ENCODE measurements around the gene NINL.
"Not testable (repeated sequence)": the region's sequence is repeated elsewhere in the genome, so short reads cannot be mapped to it uniquely, and the experiment has no call there.

NINL gene

DNA sequence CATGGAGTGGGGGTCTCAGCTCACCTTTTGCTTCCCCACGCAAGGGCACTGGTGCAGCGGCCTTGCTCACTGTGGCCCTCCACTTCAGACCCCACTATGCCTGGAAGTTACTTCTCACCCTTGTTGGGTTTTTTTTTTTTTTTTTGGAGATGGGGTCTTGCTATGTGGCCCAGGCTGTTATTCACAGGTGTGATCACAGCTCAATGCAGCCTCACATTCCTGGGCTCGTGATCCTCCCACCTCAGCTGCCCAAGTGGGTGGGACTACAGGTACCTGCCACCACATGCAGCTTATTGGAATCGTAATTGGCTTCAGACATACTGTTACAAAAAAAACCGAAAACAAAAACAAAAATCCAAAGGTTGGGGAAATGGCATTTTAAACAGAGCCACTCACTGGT is 32.4 kb downstream of the NINL start:
- DNase-seq (ENCODE audit: low spot score), result no peak

DNA sequence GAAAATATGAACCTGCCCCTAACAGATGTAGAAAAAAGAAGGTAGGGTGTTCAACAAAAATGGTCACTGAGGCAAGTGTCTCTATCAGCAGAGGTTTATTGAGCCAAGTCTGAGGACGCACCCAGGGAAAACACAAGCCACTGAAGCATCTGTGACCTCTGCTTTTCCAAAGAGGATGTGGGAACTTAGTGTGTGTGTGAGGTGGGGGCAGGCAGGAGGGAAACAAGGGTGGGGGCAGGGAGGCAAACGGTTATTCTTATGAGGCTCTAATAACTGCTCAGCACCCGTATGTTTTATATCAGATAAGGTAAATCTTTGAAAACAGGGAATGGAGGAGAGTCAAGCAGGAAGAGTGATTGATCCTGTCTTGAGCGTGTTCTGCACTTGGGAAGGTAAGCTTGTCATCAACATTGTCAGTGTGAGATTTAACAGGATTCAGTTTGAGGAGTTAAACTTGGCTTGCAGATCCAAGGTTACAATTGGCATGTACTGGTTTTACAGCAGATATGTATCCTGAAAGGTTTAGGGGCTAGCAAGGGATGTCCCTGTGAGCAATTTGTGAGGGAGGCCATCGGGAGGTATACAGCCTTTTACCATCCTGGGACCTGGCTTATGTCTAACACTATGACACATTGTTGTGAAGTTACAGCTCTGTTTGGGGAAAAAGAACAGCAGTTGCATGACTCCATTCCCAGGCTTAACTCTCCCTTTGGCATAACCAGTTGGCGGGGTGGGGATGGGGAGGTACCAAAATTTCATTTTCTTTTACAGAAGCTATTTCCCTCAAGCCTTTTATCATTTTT is 33.7 kb downstream of the NINL start:
- no peak for DNase-seq (ENCODE audit: low spot score)

DNA sequence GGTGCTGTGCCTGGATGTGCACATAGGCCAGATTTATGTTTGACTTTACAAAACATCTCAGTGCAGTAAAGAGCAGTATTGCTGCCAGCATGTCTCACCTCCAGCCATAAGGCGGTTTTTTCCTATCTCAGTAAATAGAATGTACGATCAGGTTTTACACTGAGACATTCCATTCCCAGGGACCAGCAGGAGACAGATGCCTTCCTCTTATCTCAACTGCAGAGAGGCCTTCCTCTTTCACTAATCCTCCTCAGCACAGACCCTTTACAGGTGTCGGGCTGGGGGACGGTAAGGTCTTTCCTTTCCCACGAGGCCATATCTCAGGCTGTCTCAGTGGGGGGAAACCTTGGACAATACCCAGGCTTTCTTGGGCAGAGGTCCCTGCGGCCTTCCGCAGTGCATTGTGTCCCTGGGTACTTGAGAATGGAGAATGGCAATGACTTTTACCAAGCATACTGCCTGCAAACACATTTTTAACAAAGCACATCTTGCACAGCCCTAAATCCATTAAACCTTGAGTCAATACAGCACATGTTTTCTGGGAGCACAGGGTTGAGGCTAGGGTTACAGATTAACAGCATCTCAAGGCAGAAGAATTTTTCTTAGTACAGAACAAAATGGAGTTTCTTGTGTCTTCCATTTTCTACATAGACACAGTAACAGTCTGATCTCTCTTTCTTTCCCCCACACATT is 34.5 kb downstream of the NINL start:
- not testable (repeated sequence) for DNase-seq (ENCODE audit: low spot score)

DNA sequence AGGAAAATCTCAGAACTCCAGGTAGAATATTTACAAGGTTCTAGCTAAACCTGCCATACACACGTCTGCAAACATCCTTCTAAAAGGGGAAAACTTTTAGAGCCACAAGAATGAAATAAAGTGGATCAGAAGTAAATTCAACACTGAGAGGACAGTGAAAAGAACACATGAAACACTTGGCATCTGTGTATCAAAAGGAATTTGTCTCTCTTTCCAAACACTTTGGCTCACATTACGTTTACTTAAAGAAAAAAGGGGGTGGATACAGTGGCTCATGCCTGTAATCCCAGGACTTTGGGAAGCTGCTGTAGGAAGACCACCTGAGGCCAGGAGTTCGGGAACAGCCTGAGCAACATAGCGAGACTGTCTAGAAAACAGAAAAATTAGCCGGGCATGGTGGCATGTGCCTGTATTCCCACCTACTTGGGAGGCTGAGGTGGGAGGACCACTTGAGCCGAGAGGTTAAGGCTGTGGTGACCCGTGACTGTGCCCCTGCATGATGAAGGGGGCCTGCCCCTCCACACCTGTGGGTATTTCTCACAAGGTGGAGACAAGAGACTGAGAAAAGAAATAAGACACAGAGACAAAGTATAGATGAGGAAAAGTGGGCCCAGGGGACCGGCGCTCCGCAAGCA is 35.4 kb downstream of the NINL start:
- DNase-seq (ENCODE audit: low spot score), result no peak

DNA sequence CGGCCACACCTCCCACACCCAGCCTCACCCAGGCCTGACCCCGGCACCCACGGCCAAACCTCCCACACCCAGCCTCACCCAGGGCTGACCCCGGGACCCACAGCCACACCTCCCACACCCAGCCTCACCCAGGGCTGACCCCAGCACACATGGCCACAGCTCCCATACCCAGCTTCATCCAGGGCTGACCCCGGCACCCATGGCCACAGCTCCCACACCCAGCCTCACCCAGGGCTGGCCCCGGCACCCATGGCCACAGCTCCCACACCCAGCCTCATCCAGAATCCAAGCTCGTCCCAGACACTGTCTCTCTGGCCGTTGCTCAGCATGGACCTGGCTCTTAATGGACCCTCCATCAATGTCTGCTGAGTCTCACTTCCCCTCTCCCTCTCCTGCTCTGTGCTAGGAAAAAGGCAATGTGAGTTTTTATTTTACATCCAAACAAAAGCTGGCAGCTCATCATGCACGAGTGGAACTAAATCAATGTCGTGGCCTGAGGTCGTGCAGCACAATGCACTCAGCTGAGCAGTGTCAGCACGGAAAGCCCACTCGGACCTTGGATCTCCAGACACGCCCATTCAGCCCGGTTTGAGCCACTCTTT is 36.1 kb downstream of the NINL start:
- DNase-seq (ENCODE audit: low spot score), result no peak

DNA sequence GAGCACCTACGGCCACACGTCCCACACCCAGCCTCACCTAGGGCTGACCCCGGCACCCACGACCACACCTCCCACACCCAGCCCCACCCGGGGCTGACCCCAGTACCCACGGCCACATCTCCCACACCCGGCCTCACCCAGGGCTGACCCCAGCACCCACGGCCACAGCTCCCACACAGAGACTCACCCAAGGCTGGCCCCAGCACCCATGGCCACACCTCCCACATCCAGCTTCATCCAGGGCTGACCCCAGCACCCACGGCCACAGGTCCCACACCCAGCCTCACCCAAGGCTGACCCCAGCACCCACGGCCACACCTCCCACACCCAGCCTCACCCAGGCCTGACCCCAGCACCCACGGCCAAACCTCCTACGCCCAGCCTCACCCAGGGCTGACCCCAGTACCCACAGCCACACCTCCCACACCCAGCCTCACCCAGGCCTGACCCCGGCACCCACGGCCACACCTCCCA is 36.7 kb downstream of the NINL start:
- no peak for DNase-seq (ENCODE audit: low spot score)

DNA sequence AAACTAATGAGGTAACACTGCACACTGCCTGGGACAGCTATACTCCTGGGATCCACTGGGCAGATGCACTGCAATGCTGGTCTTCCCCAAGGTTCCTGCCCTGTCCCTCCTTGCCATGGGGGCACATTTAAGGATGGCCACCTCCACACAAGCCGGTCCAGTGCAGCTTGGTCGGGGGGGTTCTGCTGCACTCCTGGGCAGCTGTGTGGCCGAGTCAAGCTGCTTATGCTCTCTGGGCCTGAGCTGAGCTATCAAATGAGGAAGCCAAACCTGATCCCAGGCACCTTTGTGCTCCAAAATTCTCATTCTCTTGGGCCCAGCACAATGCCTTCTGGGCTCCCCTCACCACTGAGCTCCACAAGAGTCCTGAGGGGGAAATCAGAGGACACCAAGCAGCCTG is 37.3 kb downstream of the NINL start:
- no peak for DNase-seq (ENCODE audit: low spot score)

DNA sequence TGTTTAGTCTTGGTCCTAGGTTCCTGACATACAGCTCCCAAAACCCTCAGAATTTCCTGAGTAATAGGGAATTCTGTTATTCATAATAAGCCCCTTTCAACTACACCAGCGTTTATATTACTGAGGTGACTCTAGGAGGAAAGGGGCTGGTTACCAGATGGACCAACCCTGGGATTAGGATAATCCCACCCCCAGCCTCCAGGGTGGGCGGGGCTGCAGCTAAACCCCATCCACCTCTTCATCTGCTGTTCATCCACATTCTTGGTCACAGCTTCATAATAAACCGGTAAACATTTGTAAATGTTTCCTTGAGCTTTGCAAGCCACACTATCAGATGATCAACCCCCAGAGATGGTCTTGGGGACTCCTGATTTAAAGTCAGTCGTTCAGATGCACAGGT is 38.3 kb downstream of the NINL start:
- no peak for DNase-seq (ENCODE audit: low spot score)

DNA sequence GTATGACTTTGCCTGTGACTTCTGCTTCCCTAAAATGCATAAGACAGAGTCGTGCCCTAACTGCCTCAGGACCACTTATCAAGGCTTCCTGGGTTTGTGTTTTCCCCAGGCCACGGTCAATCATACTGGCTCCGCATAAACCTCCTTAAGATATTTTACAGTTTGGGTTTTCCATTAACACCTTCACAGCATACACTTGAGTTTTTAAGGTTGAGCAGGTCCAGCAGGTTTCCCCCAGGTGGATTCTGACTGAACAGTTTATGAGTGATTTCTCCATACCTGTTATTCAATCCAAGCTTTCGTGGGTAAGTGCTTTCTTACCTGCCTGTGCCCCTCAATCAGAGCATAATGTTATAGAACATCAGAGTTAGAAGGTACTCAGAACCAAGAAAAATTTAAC is 39.3 kb downstream of the NINL start:
- no peak for DNase-seq (ENCODE audit: low spot score)

DNA sequence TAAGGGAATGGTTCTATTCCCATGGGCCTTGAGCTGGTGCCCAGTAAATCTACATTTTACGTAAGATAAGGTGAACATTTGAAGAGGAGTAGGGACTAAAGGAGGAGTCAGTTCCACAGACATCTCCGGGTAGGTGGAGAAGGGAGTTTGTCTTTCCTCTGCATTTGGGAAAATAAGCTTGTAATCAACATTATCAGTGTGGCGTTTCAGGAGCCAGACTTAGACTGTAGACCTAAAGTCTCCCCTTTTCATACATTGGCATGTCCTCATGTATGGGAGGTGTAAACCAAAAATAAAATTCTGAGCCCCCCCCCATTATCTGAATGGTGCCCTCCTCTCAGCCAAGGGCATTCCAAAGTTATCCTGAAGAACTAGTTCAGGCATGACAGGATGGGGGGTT is 40.2 kb downstream of the NINL start:
- DNase-seq (ENCODE audit: low spot score), result no peak

DNA sequence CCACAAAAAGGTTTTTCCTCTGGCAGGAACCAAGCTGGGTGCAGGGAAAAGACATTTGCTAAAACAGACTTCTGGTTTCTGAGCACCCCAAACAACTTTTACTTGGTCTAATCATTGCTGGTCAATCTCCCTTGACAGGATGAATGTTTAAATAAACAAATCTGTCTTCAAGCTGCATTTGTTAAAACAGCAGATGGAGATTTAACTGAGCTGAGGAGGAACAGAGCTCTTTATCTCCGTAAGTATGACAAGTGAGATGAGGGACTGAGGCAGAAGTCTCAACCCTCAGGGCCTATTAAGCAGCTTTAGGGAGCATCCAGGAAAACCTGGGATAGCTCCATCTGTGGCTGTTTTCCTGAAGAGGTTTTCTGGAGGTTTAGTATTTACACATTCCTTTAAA is 40.6 kb downstream of the NINL start:
- DNase-seq (ENCODE audit: low spot score), result no peak

DNA sequence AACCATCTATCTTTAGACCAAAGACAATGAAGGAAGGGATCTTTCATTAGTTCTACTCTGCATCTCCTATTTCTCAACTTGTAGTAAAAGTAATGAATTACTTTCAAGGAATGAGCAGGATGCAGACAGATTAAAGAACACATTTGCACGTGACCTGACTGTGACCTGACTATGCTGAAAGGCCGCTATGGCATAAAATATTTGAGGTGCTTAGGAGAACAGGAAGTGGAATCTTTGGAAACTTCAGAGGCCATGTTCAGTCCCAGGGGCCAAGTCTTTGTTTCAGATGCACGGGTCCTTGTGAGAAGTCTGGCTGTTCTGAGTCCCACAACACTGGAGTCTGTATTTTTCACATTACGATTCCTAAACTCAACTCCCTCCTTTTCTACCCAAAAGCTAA is 41.0 kb downstream of the NINL start:
- DNase-seq (ENCODE audit: low spot score), result no peak

DNA sequence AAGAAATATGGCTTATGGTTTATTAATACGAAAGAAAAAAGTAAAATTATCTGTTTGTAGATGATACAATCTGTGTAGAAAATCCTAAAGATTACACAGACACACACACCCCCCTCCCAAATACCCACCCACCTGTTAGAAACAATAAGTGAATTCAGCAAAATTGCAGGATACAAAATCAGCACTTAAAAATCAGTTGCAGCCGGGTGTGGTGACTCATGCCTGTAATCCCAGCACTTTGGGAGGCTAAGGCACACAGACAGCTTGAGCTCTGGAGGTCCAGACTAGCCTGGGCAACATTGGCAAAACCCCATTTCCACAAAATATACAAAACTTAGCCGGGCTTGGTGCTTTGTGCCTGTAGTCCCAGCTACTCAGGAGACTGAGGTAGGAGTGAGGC is 42.3 kb downstream of the NINL start:
- no peak for DNase-seq (ENCODE audit: low spot score)

DNA sequence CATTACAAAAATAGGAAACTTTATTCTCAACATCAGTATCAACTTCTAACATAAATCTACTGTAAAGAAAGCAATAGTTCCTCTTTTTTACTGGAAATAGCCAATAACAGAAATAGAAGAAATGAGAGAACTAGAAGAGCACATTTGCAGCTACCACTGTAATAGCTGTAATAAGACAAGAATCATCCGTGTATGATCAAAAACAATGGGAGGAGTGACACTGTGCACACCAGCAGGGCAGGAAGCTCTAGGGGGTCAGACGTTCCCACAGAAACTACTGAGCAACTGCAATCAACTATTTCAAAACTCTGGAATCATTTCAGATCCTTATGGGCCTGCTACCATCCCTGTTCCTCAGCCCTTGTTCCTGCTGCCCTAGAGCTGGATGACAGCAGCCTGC is 43.7 kb downstream of the NINL start:
- no peak for DNase-seq (ENCODE audit: low spot score)

DNA sequence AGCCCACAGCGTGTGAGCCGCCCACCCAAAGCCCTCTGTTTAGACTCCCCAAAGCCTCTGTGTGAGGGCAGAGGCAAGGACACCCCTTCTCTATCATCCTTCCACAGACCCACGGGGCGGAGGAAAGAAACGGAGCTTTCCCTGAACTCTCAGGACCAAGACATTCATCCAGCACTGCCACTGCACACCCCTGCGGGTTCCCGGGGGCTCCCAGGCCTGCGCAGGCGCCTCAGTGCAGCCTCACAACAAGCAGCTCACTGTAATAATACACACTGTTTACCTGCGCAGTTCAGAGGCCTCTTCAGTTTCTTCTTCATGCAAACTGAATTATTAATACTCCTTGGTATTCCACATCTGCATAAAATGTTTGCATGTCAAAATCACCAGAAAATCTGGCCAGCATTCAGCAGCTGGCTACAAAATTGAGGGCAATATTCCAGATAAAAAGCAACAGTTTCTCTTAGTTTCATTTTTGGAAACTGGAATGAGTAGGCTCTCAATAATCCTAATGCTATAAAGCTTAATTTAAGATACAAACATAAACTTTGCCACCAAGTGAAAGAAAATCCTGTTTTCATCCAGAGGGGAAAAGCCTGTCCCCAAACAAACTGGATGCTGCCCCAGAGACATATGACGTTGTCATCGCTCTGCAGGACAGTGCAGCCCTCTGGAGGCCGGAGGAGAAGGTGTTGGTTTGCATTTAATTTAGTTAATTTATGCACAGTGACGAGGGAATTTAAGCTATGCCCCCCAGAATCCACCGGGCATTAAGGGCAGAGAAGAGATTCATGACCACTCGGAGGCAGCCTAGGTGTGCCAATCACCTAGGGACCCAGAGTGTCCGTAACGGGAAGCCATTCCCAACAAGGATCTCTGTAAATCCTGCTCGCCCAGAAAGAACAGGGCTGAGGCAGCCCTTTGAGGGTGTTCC is 45.3 kb downstream of the NINL start:
- peak; percentile 68 for DNase-seq (ENCODE audit: low spot score)

DNA sequence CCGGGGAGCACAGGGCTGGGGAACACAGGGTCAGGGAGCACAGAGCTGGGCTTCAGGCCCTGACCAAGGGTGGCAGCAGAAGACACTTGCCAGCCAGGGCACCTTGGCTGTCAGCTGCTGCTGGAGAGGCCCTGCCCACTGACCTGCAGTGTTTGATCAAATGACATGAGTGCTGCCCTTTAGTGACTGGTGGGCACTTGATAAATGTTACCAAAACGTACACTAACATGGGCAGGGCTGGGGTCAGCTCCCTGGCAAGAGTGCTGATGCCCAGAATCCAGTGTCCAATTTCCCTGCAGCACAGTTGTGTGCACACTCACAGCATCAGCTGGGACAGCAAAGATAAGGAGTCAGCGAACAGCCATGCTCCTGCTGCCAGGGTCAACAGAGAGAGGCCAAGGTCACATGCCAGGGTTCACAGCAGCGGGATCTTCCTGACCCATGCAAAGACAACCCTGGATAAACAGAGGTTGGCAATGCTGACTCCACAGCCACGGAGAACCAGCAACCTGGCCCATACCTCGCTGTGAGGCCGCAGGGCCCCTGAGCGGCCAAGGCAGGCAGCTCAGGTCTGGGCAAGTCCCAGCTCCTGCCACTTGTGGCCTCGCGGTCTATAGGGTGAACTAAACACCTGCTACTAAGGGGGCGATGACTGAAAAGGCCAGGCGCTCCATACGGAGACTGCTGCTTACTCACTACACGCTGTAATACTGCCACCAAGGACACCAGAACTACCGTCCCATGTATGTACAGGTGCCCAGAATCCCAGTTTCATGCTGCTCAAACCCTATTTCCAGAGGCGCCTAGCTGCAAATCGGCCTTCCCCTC is 46.3 kb downstream of the NINL start:
- DNase-seq (ENCODE audit: low spot score), result no peak

DNA sequence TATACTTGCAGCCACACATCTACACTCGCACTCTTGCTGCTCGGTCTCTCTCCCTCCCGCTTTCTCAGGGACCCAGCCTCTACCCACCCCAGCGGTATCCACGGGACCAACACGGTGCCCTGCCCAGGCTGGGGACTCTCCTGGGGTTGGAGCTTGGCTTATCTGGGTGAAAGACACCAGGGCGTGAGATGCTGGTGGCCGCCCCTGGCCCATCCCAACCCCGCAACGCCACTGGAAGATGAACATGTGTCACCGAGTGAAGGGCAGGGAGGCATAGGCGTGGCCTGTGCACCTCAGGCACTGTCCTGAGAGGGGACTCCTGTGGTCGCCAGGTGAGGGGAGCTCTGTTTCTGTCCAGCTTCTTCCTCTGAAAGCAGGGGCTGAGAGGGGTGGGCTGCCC is 47.4 kb downstream of the NINL start:
- no peak for DNase-seq (ENCODE audit: low spot score)

DNA sequence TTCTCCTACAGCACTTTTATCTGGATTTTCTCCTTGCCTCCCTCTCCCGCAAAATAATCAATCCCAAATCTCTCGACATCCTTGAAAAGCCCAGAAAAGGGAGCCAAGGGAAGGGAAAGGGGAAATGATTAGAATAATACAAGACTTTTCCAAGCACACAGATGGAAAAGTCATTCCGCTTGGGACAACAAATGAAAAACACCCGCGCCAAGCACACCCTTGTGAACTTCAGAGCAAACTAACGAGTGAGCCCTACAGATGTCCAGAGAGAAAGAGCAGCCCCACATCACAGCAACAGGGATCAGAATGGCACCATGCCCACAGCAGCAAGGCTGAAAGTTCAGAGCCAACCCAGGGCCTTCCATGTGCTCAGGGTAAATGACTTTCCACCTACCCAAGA is 49.6 kb downstream of the NINL start:
- no peak for DNase-seq (ENCODE audit: low spot score)

DNA sequence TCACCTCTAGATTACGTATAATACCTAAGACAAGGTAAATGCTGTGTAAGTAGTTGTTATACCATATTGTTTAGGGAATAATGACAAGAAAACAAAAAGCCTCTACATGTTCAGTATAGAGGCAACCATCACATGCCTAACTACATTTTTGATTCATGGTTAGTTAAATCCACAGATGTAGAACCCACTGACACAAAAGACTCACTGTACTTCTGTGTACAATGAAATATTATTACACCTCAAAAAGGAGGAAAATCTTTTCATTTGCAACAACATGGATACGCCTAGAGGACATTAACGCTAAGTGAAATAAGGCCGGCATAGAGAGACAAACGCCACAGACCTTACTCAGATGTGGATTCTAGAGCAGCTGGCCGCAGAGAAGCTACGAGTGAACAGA is 50.5 kb downstream of the NINL start:
- no peak for DNase-seq (ENCODE audit: low spot score)

DNA sequence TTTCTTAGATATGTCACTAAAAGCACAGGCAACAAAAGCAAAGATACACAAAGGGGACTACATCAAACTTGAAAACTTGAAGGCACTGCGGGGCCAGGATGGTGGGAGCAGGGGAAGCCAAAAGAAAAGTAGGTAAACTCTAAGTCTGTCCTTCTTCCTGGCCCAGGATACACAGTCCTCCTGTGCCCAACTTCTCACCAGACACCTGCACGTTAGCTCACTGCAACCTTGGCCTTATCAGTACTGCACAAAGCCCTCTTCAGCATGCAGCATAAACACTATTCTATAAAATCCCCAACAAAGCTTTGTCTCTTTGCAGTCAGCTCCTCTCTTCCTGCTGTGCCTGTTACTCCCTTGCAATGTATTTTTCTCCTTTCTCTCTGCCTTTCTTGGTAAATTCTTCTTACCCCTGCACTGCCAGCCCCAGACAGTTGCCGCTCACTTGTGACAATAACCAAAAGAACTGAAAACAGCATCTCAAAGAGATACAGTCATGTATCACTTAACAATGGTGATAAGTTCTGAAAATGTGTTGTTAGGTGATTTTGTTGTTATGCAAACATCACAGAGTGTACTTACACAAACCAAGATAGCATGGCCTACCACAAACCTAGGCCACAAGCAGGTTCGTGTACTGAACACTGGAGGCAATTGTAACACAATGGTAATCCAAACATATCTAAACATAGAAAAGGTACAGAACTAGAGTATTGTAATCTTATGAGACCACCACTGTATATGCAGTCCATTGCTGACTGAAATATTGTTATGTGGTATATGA is 51.2 kb downstream of the NINL start:
- no peak for DNase-seq (ENCODE audit: low spot score)
